ENCODE results near the gene OTUD1. TPM values are rescaled to one million over a fixed set of nuclear protein-coding genes. Genes with fewer than 3 reads are reported as not detected.

Gene OTUD1
- total RNA-seq, 1 donor from 2014 or later = 11.9 TPM

- no peak for TF ChIP-seq CTCF (IDR thresholded peaks at IDR 0.05; ENCODE audit: unreplicated experiment)
Observed at GRCh38 chr10:23413629-23414089, 25.2 kb upstream of the OTUD1 start.

GRCh38 chr10:23414658-23415057, 24.2 kb upstream of the OTUD1 start:
- Mint-ChIP-seq H3K27ac (ENCODE audit: unreplicated experiment) (no peak overlapping the region), H3K36me3 (ENCODE audit: low read depth, unreplicated experiment) (no peaks in the 10 kb centered on the region), H3K4me1 (ENCODE audit: unreplicated experiment) (peaks cover 13% of the 10 kb centered on the region), H3K4me3 (ENCODE audit: unreplicated experiment) (no peak overlapping the region), H3K27me3 (ENCODE audit: unreplicated experiment) (peaks cover 4% of the 10 kb centered on the region), H3K9me3 (ENCODE audit: unreplicated experiment) (no peaks in the 10 kb centered on the region)
- DNase-seq (ENCODE audit: low spot score) = no peak
- TF ChIP-seq CTCF (IDR thresholded peaks at IDR 0.05; ENCODE audit: unreplicated experiment) = no peak

More at GRCh38 chr10:23413629-23414089, 25.2 kb upstream of the OTUD1 start:
- Mint-ChIP-seq H3K4me3 (ENCODE audit: unreplicated experiment) (no peak overlapping the region), H3K4me1 (ENCODE audit: unreplicated experiment) (peaks cover 8% of the 10 kb centered on the region), H3K27me3 (ENCODE audit: unreplicated experiment) (peaks cover 4% of the 10 kb centered on the region), H3K27ac (ENCODE audit: unreplicated experiment) (no peak overlapping the region), H3K36me3 (ENCODE audit: low read depth, unreplicated experiment) (no peaks in the 10 kb centered on the region), H3K9me3 (ENCODE audit: unreplicated experiment) (no peaks in the 10 kb centered on the region)
- no peak for DNase-seq (ENCODE audit: low spot score)

- Mint-ChIP-seq H3K4me1 (ENCODE audit: unreplicated experiment) (peaks cover 14% of the 10 kb centered on the region), H3K36me3 (ENCODE audit: low read depth, unreplicated experiment) (no peaks in the 10 kb centered on the region)
Observed at GRCh38 chr10:23417254-23417653, 21.6 kb upstream of the OTUD1 start.

GRCh38 chr10:23418051-23418681, 20.7 kb upstream of the OTUD1 start:
- DNase-seq (ENCODE audit: low spot score) = no peak
- no peak for TF ChIP-seq CTCF (IDR thresholded peaks at IDR 0.05; ENCODE audit: unreplicated experiment)
- Mint-ChIP-seq H3K9me3 (ENCODE audit: unreplicated experiment) (no peaks in the 10 kb centered on the region), H3K4me3 (ENCODE audit: unreplicated experiment) (no peak overlapping the region), H3K27ac (ENCODE audit: unreplicated experiment) (no peak overlapping the region), H3K4me1 (ENCODE audit: unreplicated experiment) (peaks cover 21% of the 10 kb centered on the region), H3K27me3 (ENCODE audit: unreplicated experiment) (peaks cover 4% of the 10 kb centered on the region), H3K36me3 (ENCODE audit: low read depth, unreplicated experiment) (no peaks in the 10 kb centered on the region)

More at GRCh38 chr10:23417254-23417653, 21.6 kb upstream of the OTUD1 start:
- H3K27me3 Mint-ChIP-seq (ENCODE audit: unreplicated experiment) = peaks cover 4% of the 10 kb centered on the region
- DNase-seq (ENCODE audit: low spot score) = no peak
- TF ChIP-seq CTCF (IDR thresholded peaks at IDR 0.05; ENCODE audit: unreplicated experiment) = no peak
- H3K27ac Mint-ChIP-seq (ENCODE audit: unreplicated experiment) = no peak overlapping the region
- no peaks in the 10 kb centered on the region for H3K9me3 Mint-ChIP-seq (ENCODE audit: unreplicated experiment)
- no peak overlapping the region for H3K4me3 Mint-ChIP-seq (ENCODE audit: unreplicated experiment)

- Mint-ChIP-seq H3K27me3 (ENCODE audit: unreplicated experiment) (peaks cover 4% of the 10 kb centered on the region), H3K4me3 (ENCODE audit: unreplicated experiment) (no peak overlapping the region), H3K4me1 (ENCODE audit: unreplicated experiment) (peaks cover 22% of the 10 kb centered on the region), H3K36me3 (ENCODE audit: low read depth, unreplicated experiment) (no peaks in the 10 kb centered on the region), H3K9me3 (ENCODE audit: unreplicated experiment) (no peaks in the 10 kb centered on the region), H3K27ac (ENCODE audit: unreplicated experiment) (no peak overlapping the region)
- no peak for DNase-seq (ENCODE audit: low spot score)
- TF ChIP-seq CTCF (IDR thresholded peaks at IDR 0.05; ENCODE audit: unreplicated experiment) = no peak
Observed at GRCh38 chr10:23419201-23419600, 19.7 kb upstream of the OTUD1 start.
